Measurements from ENCODE around the gene NEU3. TPM values are rescaled to one million over a fixed set of nuclear protein-coding genes. Genes with fewer than 3 reads are reported as not detected.
"Not testable (repeated sequence)": the region's sequence is repeated elsewhere in the genome, so short reads cannot be mapped to it uniquely, and the experiment has no call there.

The NEU3 gene
- total RNA-seq, 1 donor from 2014 or later: 12.7 TPM

DNA sequence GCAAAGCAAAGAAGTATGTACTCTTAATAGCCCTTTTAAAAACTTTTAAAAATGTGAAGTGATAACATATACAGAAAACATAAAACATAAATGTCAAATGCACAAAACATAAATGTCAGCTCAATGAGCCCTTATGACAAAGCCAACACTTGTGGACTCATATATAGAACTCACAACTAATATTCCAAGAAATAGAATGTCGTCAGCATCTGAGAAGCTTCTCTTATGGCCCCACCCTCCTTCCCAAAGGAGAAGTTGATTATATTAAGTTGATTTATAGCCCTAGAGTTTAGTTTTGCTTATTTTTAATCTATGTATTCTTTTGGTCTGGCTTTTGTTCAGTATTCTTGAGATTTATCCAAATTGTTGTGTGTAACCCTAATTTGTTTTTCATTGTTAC is 13.8 kb downstream of the NEU3 start:
- TF ChIP-seq, protein P1, sequence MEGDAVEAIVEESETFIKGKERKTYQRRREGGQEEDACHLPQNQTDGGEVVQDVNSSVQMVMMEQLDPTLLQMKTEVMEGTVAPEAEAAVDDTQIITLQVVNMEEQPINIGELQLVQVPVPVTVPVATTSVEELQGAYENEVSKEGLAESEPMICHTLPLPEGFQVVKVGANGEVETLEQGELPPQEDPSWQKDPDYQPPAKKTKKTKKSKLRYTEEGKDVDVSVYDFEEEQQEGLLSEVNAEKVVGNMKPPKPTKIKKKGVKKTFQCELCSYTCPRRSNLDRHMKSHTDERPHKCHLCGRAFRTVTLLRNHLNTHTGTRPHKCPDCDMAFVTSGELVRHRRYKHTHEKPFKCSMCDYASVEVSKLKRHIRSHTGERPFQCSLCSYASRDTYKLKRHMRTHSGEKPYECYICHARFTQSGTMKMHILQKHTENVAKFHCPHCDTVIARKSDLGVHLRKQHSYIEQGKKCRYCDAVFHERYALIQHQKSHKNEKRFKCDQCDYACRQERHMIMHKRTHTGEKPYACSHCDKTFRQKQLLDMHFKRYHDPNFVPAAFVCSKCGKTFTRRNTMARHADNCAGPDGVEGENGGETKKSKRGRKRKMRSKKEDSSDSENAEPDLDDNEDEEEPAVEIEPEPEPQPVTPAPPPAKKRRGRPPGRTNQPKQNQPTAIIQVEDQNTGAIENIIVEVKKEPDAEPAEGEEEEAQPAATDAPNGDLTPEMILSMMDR (conservative IDR thresholded peaks at IDR 0.05): no peak
- H3K36me3 Mint-ChIP-seq (ENCODE audit: low read depth): peaks cover 9% of the 10 kb centered on the region
- no peak overlapping the region for H3K4me3 Mint-ChIP-seq
- no peaks in the 10 kb centered on the region for H3K4me1 Mint-ChIP-seq
- no peak for DNase-seq (ENCODE audit: low read depth, low spot score)
- no peak overlapping the region for H3K27ac Mint-ChIP-seq (ENCODE audit: unreplicated experiment)
- no peaks in the 10 kb centered on the region for H3K9me3 Mint-ChIP-seq
- no peaks in the 10 kb centered on the region for H3K27me3 Mint-ChIP-seq (ENCODE audit: low read depth)

- Mint-ChIP-seq H3K36me3 (ENCODE audit: low read depth) (peaks cover 14% of the 10 kb centered on the region), H3K9me3 (no peaks in the 10 kb centered on the region), H3K27me3 (ENCODE audit: low read depth) (no peaks in the 10 kb centered on the region), H3K4me3 (no peak overlapping the region), H3K4me1 (no peaks in the 10 kb centered on the region), H3K27ac (ENCODE audit: unreplicated experiment) (no peak overlapping the region)
- TF ChIP-seq, protein P1 (conservative IDR thresholded peaks at IDR 0.05): no peak
- no peak for DNase-seq (ENCODE audit: low read depth, low spot score)
These were observed 15.5 kb downstream of the NEU3 start for GRCh38 chr11:75004215-75004614.

GRCh38 chr11:75011357-75011756 is 22.6 kb downstream of the NEU3 start:
- Mint-ChIP-seq H3K4me1 (no peaks in the 10 kb centered on the region), H3K4me3 (no peak overlapping the region), H3K9me3 (no peaks in the 10 kb centered on the region), H3K27ac (ENCODE audit: unreplicated experiment) (no peak overlapping the region), H3K27me3 (ENCODE audit: low read depth) (no peaks in the 10 kb centered on the region), H3K36me3 (ENCODE audit: low read depth) (peaks cover 16% of the 10 kb centered on the region)
- TF ChIP-seq, protein P1 (conservative IDR thresholded peaks at IDR 0.05): no peak
- no peak for DNase-seq (ENCODE audit: low read depth, low spot score)

- H3K27me3 Mint-ChIP-seq (ENCODE audit: low read depth): no peaks in the 10 kb centered on the region
- H3K4me1 Mint-ChIP-seq: no peaks in the 10 kb centered on the region
- H3K9me3 Mint-ChIP-seq: no peaks in the 10 kb centered on the region
- no peak overlapping the region for H3K4me3 Mint-ChIP-seq
- TF ChIP-seq, protein P1 (conservative IDR thresholded peaks at IDR 0.05): no peak
- DNase-seq (ENCODE audit: low read depth, low spot score): no peak
- H3K27ac Mint-ChIP-seq (ENCODE audit: unreplicated experiment): no peak overlapping the region
- peaks cover 19% of the 10 kb centered on the region for H3K36me3 Mint-ChIP-seq (ENCODE audit: low read depth)
These were observed 23.1 kb downstream of the NEU3 start for GRCh38 chr11:75011872-75012271.

- no peak overlapping the region for H3K4me3 Mint-ChIP-seq
- no peaks in the 10 kb centered on the region for H3K27me3 Mint-ChIP-seq (ENCODE audit: low read depth)
- TF ChIP-seq, protein P1 (conservative IDR thresholded peaks at IDR 0.05): no peak
- H3K9me3 Mint-ChIP-seq: no peaks in the 10 kb centered on the region
- H3K27ac Mint-ChIP-seq (ENCODE audit: unreplicated experiment): no peak overlapping the region
- peaks cover 16% of the 10 kb centered on the region for H3K36me3 Mint-ChIP-seq (ENCODE audit: low read depth)
- H3K4me1 Mint-ChIP-seq: no peaks in the 10 kb centered on the region
- DNase-seq (ENCODE audit: low read depth, low spot score): no peak
These were observed 24.3 kb downstream of the NEU3 start for GRCh38 chr11:75013051-75013450.

DNA sequence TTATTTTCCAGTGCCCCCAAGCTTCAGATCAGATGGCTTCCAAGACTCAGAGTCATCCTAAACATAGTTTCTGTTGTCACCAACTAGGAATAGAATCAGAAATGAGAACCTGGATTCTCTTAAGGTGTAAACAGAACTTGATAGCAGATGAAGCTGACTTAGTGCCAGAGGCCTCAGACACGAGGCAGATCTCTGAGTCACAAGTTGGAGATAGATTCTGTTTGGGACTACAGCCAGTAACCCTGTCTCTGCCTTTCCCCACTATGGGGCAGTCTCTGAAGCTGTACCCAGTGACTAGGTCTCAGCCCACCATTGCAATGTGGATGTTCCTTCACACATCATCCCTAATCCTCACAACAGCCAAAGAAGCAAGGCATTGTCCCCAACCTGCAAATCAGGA is 25.4 kb downstream of the NEU3 start:
- Mint-ChIP-seq H3K27ac (ENCODE audit: unreplicated experiment) (no peak overlapping the region), H3K9me3 (peaks cover 5% of the 10 kb centered on the region), H3K27me3 (ENCODE audit: low read depth) (no peaks in the 10 kb centered on the region), H3K36me3 (ENCODE audit: low read depth) (peaks cover 20% of the 10 kb centered on the region), H3K4me1 (no peaks in the 10 kb centered on the region), H3K4me3 (no peak overlapping the region)
- TF ChIP-seq, protein P1 (conservative IDR thresholded peaks at IDR 0.05): no peak
- no peak for DNase-seq (ENCODE audit: low read depth, low spot score)

DNA sequence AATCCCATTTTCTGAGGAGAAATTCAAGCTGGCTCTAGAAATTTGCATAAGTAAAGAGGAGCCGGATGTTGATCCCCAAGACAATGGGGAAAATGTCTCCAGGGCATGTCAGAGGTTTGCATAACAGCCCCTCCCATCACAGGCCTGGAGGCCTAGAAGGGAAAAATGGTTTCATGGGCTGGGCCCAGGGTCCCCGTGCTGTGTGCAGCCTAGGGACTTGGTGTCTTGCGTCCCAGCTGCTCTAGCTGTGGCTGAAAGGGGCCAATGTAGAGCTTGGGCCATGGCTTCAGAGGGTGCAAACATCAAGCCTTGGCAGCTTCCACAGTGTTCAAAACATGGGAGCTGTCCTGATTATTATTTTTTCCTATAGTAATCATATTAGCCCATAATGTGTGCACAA is 30.5 kb downstream of the NEU3 start:
- H3K9me3 Mint-ChIP-seq; H3K27ac Mint-ChIP-seq (ENCODE audit: unreplicated experiment); DNase-seq (ENCODE audit: low read depth, low spot score); H3K27me3 Mint-ChIP-seq (ENCODE audit: low read depth); H3K4me3 Mint-ChIP-seq: not testable (repeated sequence)
- peaks cover 18% of the 10 kb centered on the region for H3K36me3 Mint-ChIP-seq (ENCODE audit: low read depth)
- peaks cover 15% of the 10 kb centered on the region for H3K4me1 Mint-ChIP-seq

DNA sequence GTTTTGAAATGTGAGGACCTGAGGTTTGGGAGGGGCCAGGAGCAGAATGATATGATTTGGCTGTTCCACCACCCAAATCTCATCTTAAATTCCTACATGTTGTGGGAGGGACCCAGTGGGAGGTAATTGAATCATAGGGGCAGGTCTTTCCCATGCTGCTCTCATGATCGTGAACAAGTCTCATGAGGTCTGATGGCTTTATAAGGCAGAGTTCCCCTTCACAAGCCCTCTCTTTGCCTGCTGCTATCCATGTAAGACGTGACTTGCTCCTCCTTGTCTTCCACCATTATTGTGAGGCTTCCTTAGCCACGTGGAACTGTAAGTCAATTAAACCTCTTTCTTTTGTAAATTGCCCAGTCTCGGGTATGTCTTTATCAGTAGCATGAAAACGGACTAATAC is 31.6 kb downstream of the NEU3 start:
- peaks cover 18% of the 10 kb centered on the region for H3K36me3 Mint-ChIP-seq (ENCODE audit: low read depth)
- not testable (repeated sequence) for H3K27me3 Mint-ChIP-seq (ENCODE audit: low read depth); DNase-seq (ENCODE audit: low read depth, low spot score); H3K4me3 Mint-ChIP-seq; H3K27ac Mint-ChIP-seq (ENCODE audit: unreplicated experiment); H3K9me3 Mint-ChIP-seq
- H3K4me1 Mint-ChIP-seq: peaks cover 21% of the 10 kb centered on the region
